C4-2B (cell line): ENCODE measurements around the gene SP140L.
A peak's percentile ranks its signal among the peaks of the same experiment; 100 is the strongest.

Source experiments
- H3K27ac ChIP-seq: fragments of 450-650 bp; 2 replicates; pipeline ENCODE4 v1.5.1; 2017
- ZFX ChIP-seq: fragments of 450-650 bp; IDR thresholded peaks from 2 replicates; pipeline ENCODE4 v1.6.1; 2017
- TF ChIP-seq, protein P1 (sequence below): fragments of 450-650 bp; conservative IDR thresholded peaks from 2 replicates; pipeline ENCODE4 v1.5.1; 2017; ENCODE audit warnings: mild to moderate bottlenecking

Gene SP140L

DNA sequence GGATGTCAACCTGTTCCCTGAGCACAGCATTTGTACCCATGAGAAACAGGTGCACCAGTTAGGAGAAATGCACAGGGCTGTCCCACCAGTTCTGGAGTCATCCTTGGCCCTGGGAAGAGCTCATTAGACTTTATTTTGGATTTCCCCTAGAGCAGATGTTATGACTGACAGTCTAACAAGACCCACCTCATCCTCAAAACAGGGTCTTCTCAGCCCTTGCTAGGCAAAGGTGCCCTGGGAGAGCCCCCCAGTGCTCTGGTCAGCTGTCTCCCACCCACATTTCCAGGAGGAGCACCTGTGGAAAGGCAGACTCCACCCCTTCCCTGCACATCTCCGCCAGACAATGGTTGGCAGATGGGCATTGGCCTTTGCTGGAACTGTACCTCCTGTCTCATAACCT, 83.3 kb downstream of the SP140L start:
- no peak for TF ChIP-seq ZFX
- TF ChIP-seq, protein P1, sequence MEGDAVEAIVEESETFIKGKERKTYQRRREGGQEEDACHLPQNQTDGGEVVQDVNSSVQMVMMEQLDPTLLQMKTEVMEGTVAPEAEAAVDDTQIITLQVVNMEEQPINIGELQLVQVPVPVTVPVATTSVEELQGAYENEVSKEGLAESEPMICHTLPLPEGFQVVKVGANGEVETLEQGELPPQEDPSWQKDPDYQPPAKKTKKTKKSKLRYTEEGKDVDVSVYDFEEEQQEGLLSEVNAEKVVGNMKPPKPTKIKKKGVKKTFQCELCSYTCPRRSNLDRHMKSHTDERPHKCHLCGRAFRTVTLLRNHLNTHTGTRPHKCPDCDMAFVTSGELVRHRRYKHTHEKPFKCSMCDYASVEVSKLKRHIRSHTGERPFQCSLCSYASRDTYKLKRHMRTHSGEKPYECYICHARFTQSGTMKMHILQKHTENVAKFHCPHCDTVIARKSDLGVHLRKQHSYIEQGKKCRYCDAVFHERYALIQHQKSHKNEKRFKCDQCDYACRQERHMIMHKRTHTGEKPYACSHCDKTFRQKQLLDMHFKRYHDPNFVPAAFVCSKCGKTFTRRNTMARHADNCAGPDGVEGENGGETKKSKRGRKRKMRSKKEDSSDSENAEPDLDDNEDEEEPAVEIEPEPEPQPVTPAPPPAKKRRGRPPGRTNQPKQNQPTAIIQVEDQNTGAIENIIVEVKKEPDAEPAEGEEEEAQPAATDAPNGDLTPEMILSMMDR: no peak
- no peak overlapping the region for H3K27ac ChIP-seq

DNA sequence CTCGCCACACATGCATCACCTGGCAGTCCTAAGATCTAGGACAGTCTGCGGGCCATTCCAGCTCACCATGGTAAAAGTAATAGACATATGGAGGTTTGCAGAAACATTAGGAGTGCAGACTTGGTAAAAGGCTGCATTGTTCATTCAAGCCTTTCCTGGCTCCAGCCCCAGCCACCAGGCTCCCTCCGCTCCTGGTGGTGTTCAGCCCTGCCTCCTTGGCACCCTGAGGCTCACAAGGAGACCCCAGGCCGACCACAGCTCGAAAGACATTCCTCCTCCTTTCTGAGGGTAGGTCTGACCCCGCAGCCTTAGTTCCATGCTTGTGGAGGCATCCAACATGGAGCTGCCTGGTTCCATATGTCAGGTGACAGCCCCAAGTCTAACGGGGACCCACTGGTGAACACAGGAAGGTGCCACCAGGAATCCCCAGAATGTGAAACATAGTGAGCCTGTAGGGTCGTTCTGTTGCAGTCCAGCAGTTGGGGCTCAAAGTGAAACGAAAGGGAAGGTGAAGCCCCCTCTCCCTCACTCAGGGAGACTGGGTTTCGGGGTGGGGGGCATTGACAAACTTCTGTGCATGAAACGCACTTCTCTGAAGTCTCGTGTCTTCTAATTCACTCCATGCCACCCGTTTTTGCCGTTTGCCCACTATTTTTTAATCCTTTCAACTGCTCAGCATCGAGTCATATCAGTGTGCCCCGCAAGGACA, 84.0 kb downstream of the SP140L start:
- TF ChIP-seq ZFX: no peak
- TF ChIP-seq, protein P1: no peak
- H3K27ac ChIP-seq: peak overlapping the region; percentile 55

DNA sequence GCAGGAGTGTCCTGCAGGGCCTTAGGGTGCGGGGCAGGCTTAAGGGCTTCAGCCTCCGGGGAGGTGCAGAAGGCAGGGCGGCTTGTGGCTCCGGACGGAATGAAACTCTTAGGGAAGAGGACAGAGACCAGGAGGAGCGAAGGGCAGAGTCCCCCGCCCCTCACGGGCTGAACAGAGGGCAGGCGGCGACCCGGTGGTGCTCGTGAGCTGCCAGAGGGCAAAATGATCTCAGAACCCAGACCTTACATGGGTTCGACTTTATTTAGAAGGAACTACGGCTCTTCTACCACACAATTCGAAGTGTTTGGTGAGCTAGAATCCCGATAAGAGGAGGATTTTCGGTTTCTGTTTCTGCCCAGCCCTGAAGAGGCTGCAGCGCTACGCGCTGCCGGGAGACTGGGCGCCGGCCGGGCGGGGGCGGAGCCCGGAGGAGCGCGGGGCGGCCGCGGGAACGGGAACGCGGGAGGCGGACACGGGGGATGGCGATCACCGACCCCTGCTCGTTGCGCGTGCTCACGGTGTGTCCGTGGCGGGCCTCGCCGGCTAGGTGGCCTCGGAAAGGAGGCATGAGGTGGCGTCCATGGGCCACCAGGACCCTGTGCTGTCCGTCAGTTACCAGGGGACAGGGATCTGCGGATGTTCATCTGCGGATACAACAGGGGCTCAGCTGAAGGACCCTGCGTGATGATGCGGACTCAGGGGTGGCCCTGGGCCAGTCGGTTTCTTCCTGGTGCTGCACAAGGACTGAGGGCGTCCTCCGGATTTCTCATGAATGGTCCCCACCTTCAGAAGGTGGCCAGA, 84.8 kb downstream of the SP140L start:
- peak overlapping the region; percentile 55 for H3K27ac ChIP-seq
- TF ChIP-seq ZFX: no peak
- TF ChIP-seq, protein P1: no peak

DNA sequence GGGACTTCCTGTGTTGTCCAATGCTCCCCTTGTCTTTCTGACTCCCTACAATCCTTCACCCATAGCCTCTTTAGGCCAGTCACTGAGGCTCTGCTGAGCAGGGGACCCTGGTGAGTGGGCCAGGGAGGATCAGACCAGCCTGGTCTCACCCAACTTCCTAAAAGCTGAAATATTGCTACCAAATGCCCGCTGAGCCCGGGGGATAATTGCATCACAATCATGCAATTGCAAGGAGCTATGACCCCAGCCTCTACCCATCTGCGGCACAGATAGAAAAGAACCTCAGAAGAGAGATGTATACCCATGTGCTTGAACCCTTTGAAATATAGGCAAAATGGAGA, 85.3 kb downstream of the SP140L start:
- peak overlapping the region; percentile 55 for H3K27ac ChIP-seq
- no peak for TF ChIP-seq ZFX
- TF ChIP-seq, protein P1: no peak

DNA sequence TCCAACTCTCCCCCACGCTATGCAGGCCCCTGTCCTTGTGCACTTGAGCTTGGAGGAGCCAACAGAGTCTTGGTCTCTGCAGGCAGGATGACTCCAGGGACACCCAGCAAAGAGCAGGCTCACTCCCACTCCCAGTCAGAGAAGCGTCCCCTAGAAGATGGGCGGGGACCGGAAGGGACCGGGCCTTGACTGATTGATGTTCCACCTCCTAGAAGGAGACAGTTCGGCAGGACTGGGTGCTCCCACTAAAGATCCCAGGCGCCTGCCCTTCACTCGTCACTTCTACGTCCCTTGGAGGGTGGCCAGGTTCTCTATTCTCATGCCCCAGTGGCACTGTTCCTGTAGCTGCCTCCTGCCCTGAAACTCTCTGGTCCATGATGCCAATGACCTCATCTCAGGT, 85.9 kb downstream of the SP140L start:
- no peak for TF ChIP-seq ZFX
- TF ChIP-seq, protein P1: no peak

DNA sequence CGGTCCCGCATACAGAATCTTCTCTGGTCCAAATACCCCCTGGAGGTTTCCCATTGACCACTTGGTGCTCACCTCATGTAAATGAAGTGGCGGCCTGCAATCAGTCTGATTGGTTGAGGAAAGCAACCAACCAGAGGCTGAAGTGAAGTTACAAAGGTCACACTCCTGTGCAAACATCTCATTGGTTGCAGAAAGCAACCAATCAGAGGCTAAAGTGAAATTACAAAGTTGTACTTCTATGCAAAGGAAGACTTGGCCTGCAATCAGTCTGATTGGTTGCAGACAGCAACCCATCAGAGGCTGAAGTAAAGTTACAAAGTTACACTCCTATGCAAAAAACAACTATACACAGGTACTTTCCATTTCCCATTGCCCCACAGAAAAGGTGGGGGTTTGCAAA, 86.5 kb downstream of the SP140L start:
- TF ChIP-seq ZFX: no peak
- TF ChIP-seq, protein P1: no peak
- no peak overlapping the region for H3K27ac ChIP-seq

More for the DNA sequence above, 85.9 kb downstream of the SP140L start:
- no peak overlapping the region for H3K27ac ChIP-seq

DNA sequence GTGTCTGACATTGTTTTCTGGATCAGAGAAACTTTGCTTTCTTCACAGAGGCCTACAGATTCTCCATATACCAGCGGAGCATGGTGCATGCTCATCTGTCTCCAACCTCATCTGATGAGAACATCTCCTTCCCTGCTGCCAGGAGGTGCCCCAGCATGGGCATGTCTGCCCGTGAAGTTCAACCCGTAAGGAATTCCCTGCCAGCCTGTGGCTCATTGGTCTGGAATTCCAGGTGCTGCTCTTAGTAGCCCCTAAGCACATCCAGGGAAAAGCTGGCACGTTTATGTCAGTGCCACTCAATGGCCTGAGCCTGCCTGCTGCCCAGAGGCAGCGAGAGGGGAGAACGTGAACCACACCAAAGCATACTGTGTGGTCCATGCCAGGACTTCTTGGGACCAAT, 87.3 kb downstream of the SP140L start:
- H3K27ac ChIP-seq: no peak overlapping the region
- no peak for TF ChIP-seq ZFX
- TF ChIP-seq, protein P1: no peak
